Mesenteric fat pad (tissue), 1 donor: Measurements from ENCODE around the gene RAET1L. TPM values are rescaled to one million over a fixed set of nuclear protein-coding genes. Genes with fewer than 3 reads are reported as not detected.
A peak's percentile ranks its signal among the peaks of the same experiment; 100 is the strongest.
"Not testable (repeated sequence)": the region's sequence is repeated elsewhere in the genome, so short reads cannot be mapped to it uniquely, and the experiment has no call there.

ENCODE experiments used
- DNase-seq: peaks from one replicate; pipeline ENCODE4 v3.0.0-alpha.2; 2020; ENCODE audit warnings: low spot score
- total RNA-seq: library from RNA; stranded (reverse); fragmentation: NEBNext Ultra II Directional; extraction: Animal tissue kit (Norgen Biotek cat#: 25700); gene quantifications from one replicate; pipeline ENCODE4 v1.2.1, GENCODE V29; 2021
- donor health status: DM: yes; HTN: yes; CAD: no.

Gene RAET1L
- total RNA-seq, 1 donor from 2014 or later, result not detected

GRCh38 chr6:150044621-150045145 lies 19.4 kb upstream of the RAET1L start:
- DNase-seq, result no peak

GRCh38 chr6:150043501-150044412 lies 18.4 kb upstream of the RAET1L start:
- no peak for DNase-seq

- DNase-seq, result no peak
These were observed 17.8 kb upstream of the RAET1L start for GRCh38 chr6:150043096-150043495.

- no peak for DNase-seq
These were observed 13.1 kb upstream of the RAET1L start for GRCh38 chr6:150038202-150039062.

GRCh38 chr6:150037526-150038201 lies 12.3 kb upstream of the RAET1L start:
- DNase-seq, result no peak

DNA sequence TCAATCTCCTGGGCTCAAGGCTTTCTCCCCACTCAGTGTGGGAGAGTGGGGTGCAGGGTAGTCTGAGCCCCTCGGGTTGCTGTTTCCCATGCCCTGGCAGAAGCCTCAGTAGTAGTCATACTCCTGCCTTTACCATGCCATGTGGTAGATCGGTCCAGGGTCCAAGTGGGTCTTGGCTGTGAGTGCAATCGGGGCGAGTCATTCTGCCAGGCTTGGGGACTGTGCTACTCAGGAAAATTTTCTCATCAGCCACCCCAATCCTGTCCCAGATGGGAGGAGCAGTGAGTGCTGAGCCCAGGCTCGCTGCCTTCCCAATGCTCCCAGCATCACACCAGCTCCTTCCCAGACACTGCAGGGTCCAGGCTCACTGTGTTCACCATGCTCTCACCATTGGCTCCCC lies 10.7 kb upstream of the RAET1L start:
- DNase-seq, result peak; percentile 59

DNA sequence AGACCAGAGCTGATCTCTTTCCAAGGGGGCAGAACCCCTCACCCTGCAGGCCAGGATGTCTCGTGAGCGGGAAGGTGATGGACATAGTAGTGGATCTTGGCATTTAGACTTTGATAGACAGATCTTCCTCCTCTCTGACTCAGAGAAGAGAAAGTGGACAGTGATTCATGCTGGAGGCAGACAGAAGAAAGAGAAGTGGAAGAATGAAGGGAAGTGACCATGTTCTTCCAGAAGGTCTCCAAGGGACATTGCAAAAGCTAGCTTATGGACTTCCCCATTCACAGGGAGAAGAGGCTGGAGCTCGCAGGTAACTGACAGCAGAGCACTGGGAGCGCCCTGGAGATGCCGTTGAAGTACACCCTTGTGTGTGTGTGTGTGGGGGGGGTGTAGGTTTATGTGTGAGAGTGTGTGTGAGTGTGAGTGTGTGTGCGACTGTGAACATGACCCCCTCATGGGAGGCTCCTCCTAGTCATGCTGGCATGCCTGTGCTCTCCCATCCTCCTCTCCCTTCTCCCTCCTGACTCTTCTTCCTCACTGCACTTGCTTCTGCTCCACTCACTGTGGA lies 8.0 kb upstream of the RAET1L start:
- DNase-seq, result no peak

- peak; percentile 20 for DNase-seq
These were observed 7.3 kb upstream of the RAET1L start for GRCh38 chr6:150032598-150032997.

DNA sequence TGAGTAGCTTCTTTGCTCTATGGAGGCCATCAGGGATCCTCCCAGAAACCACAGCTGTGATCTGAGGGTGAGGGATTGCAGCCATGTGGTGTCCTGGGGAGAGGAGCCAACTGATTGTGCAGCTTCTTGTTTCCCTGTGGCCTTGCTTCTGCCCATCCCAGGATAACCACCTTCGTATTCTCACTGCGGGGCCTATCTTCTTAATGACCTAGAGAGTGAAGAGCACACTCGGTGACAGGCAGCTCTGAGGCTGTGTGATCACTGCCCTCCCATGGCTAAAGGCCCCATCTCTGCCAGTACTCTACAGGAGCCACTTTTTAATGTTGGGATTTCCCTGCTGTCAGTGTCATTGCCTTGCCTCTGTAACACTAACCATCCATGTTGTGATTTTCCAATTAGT lies 5.3 kb upstream of the RAET1L start:
- peak; percentile 55 for DNase-seq

GRCh38 chr6:150029749-150030148 lies 4.4 kb upstream of the RAET1L start:
- peak; percentile 33 for DNase-seq

- peak; percentile 73 for DNase-seq
These were observed 3.9 kb upstream of the RAET1L start for GRCh38 chr6:150029276-150029675.

DNA sequence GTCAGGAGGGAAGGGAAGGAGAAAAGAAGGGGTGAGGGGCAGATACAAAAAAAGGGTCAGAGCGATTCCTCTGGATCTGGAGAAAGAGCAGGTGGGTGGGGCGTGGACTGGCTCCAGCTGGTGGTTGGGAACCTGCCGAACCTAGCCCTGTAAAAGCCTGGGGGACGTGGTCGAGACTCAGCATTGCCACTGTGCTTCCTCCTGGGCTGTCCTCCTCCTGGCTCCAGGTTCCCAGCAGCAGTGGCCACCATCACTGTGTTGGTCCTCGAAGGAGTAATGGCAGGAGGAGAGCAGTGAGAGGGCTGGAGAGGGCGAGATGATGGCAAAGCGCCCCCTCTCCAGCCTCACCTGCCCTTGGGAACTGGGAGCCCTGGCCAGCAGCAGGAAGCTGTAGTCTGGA lies 3.5 kb upstream of the RAET1L start:
- DNase-seq, result peak; percentile 83

DNA sequence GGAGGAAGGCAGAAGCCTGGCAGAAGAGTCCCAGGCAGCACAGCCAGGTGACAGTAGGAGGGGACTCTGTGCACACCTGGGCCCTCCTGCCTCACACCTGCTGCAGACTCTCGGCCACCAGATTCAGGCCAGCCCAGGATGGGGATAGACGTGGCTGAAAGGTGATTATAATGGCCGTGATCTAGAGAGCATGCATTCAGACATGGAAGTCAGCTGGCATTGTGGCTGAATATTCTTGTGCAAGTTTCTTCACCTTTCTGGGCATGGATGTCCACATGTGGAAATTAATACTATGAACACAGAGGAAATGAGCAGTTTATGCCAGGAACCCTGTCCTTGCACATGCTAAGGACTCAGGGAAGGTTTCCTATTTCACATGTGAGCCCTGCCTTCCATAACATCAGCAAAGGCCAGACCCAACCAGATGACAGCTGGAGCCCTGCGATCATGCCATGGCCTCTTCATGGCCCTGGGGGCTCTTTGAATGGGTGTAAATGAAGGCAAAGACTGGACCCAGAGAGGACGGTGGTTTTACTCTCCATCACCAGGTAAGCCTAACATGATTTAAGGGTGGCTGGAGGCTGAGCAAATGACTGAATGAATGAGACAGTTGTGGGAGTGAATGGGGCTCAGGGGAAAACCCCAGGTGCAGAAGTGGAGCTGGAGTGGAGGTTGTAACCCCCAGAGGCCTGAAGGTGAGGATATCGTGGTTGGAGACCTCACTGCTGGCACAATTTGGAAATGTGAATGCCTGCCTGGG lies 2.7 kb upstream of the RAET1L start:
- DNase-seq, result peak; percentile 62

DNA sequence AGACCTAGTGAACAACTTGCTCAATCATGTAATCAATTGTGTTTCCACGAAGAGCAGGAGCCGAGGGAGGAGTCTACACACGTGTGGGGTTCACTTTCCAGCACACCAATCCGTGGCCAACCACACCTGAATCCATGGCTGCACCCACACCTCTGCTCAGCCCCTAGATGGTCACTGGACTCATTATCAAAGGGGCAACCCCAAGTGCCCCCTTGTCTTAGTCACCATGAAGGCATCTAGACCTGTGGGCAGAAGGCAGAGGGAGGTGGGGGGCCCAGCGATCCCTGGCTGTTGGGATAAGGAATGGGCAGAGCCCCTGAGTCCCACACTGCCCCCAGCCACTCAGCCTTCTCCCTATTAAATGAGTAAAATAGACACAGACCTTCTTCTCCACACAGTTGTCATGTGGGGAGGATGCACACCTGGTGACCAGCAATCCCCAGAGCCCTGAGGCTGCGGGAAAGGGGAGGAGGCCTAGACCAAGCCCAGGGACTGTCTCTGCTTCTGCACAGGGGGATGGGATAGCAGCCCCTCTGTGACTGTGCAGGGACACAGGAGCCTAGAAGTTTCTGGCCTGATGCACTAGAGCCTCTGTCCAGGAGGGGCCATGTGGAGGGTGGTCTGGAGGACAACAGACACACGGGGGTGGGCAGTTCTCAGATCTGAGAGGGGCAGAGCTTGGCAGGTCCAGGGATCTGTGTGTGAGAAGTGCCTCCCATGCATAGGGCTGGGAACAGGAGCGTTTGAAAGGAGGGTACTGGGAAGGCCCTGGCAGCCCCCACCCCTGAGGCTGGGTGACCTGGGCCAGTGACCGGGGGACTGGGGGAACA lies 1.9 kb upstream of the RAET1L start:
- DNase-seq, result peak; percentile 65

DNA sequence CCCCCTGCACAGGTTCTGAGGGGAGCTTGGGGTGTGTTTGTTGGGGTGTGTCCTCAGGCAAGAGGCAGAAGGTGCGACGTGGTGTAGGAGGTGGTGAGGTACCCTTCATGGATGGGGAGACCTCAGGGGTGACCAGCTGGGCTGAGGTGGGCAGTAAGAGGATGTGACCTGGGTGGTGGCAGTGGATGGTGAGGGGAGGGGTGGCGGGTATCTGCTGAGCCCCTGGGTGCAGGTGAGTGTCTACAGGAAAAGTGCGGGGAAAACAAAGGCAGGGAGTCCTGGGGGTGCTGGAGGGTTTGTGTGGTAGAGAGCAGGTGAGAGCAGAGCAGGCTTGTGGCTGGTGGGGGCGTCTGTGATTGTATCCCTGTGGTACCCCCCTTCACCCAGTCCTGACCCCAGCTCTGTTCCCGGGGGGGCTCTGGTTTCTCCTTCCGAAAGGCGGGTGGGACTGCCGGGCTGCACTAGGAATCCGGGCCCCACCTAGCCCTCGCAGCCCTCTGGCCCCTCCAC lies 631 bp downstream of the RAET1L start:
- DNase-seq, result peak; percentile 69

DNA sequence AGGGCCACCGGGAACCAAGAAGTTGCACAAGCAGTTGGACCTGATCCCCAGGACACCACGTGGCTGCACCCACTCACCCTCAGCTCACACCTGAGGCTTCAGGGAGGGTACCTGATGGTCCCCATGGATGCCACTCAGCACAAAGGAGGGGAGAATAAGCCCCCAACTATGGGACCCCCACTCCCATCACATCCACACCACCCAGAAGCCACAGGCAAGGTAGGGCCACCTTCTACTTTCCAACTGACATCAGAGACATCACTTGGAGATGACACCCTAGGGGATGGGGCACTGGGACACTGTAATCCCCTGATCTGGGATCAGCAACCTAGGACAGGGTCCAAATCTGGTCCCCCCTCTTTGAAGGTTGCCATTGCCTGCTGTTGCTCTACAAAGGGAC lies 1.3 kb downstream of the RAET1L start:
- DNase-seq, result peak; percentile 60

DNA sequence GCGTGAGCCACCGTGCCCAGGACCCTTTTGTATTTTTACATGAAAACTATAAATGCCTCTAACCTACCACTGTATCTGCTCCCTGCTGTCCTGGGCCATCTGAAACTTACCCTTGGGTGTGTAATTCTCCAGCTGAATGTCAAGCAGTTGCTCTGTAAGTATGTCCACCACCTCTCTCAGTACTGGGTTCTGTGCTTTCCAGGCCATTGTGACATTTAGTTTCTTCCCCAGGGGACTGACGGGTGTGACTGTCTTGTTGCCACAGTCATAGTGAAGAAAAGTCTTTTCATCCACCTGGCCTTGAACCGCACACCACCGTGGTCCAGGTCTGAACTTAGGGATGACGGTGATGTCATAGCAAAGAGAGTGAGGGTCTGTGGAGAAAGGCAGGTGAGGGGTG lies 3.5 kb downstream of the RAET1L start:
- DNase-seq, result not testable (repeated sequence)

DNA sequence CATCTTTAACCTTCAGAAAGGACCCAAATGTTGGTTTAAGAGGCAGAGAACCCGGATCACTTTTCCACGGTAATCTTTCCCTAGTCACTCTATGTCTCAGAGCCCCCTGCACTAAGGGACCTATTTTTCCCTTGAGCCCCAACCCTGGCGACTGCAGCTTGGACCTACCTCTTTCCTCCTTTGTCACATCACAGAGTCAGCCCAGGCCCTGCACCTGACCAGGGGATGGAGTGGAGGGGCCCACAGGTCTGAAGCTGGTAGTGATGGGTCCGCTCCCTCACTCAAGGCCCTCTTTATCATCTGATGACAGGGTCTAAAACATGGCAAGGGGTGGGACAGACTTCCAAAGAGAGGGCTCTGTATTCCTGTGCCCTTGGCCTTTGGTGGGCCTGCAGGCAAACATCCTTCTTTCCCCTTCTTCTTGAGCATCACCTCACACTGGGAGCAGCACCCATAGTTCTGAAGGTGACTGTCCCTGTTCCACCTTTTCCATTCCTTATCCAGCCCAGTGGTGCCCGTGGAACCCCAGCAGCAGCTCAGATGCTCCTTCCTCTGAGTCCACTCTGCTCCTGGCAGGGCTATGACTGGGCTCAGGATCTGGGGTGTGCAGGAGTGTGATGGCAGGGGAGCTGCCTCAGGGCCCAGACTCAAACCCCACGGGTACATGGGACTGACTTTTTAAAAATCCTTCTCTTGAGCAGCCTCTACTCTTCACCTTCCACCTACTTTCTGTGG lies 6.3 kb downstream of the RAET1L start:
- DNase-seq, result peak; percentile 75
